Measurements from ENCODE around the gene CCDC85C. TPM values are rescaled to one million over a fixed set of nuclear protein-coding genes. Genes with fewer than 3 reads are reported as not detected.

The CCDC85C gene
- total and polyA plus RNA-seq, 4 donors: 8.4 to 34.5 (median 25.0) TPM

DNA sequence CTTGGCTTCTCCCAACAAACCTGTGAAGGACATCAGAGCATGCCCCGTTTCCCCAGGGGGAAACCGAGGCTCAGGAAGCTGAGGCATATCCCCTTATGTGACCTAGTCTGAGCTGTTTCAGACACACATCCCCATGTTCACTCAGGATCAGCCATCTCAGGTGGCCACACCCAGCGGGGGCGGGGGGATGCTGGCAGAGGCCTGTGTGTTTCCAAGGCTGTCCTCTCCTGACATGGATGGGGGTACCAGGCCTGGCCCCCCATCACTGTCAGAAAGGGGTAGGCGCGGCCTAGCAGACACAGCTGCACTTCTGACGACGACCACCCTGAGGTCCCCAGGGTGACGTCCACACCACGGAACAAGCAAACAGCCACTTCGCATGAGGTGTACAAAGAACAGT lies 22.1 kb downstream of the CCDC85C start:
- H3K27me3 ChIP-seq (ENCODE audit: control insufficient read depth, insufficient read depth, low read length): no peaks in the 10 kb centered on the region
- DNase-seq (ENCODE audit: low read depth in 4 of 6, low spot score in 6 of 6): no peak
- peaks cover 15% of the 10 kb centered on the region for H3K36me3 ChIP-seq (ENCODE audit: control insufficient read depth, insufficient read depth, low read length)
- no peak overlapping the region for H3K4me3 ChIP-seq (ENCODE audit: low read depth, low read length)
- H3K27ac ChIP-seq (ENCODE audit: low read depth, low read length): no peak overlapping the region
- WGBS (ENCODE audit: insufficient coverage): 81% methylated on average over 11 of the region's 11 CpGs
- no peaks in the 10 kb centered on the region for H3K9me3 ChIP-seq (ENCODE audit: control insufficient read depth, insufficient read depth, low read length)
- H3K4me1 ChIP-seq (ENCODE audit: control insufficient read depth, insufficient read depth, low read length): peaks cover 41% of the 10 kb centered on the region

DNA sequence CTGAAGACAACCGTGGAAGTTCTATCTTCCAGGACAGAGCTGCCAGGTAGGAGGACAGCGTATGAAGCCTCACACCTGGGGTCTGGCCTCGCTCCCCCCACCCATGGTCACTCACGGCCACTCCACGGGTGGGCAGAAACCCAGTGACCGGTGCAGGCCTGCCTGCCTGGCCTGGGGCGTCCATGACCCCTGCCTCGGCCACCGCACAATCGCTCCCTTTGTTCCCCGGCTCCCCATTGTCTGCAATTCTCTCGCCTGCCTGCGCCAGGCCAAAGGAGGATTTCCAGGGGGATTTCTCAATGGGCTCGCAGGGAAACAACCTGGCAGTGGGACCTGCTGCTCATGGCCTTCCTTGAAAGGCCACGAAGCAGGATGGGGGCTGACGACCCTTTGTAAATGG lies 22.6 kb downstream of the CCDC85C start:
- Histone ChIP-seq H3K4me3 (ENCODE audit: low read depth, low read length) (no peak overlapping the region), H3K9me3 (ENCODE audit: control insufficient read depth, insufficient read depth, low read length) (no peaks in the 10 kb centered on the region), H3K36me3 (ENCODE audit: control insufficient read depth, insufficient read depth, low read length) (peaks cover 12% of the 10 kb centered on the region), H3K27ac (ENCODE audit: low read depth, low read length) (no peak overlapping the region), H3K4me1 (ENCODE audit: control insufficient read depth, insufficient read depth, low read length) (peaks cover 47% of the 10 kb centered on the region), H3K27me3 (ENCODE audit: control insufficient read depth, insufficient read depth, low read length) (no peaks in the 10 kb centered on the region)
- DNase-seq (ENCODE audit: low read depth in 4 of 6, low spot score in 6 of 6): peak in 1 of 6 donors; percentile 56
- WGBS (ENCODE audit: insufficient coverage): 32% methylated on average over 16 of the region's 16 CpGs

DNA sequence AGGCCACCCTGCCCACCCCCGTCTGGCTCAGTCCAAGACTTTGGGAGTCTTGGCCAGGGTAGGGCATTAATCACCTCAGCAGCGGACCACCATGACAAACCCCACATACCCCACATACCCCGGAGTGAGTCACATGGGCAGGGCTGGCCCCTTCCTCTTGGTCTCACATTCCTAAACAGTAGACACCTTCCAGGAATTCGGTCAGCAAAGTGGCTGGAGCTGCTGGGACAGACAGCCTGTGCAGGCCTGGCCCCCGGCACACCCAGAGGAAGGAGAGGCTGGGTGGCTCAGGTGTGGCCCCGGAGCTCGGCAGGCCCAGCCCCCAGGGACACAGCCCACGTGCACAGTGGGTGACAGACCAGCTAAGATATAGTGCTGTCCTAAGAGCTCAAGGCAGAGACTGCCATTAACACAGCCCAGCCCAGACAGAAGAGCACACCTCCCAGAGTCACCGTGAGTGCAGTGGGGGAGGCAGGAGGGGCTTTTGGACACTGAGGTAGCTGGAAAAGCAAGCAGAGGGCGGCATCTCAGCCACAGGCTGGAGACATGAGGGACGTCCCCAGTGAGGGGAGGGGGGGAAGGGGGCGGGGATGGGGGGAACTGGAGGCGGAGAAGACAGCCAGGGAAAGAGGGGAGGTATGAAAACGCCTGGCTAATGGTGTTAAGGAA lies 24.0 kb downstream of the CCDC85C start:
- 51% methylated on average over 10 of the region's 14 CpGs for WGBS (ENCODE audit: insufficient coverage)
- H3K27ac ChIP-seq (ENCODE audit: low read depth, low read length): no peak overlapping the region
- peaks cover 56% of the 10 kb centered on the region for H3K4me1 ChIP-seq (ENCODE audit: control insufficient read depth, insufficient read depth, low read length)
- no peaks in the 10 kb centered on the region for H3K27me3 ChIP-seq (ENCODE audit: control insufficient read depth, insufficient read depth, low read length)
- no peak for DNase-seq (ENCODE audit: low read depth in 4 of 6, low spot score in 6 of 6)
- H3K4me3 ChIP-seq (ENCODE audit: low read depth, low read length): no peak overlapping the region
- H3K36me3 ChIP-seq (ENCODE audit: control insufficient read depth, insufficient read depth, low read length): peaks cover 14% of the 10 kb centered on the region
- H3K9me3 ChIP-seq (ENCODE audit: control insufficient read depth, insufficient read depth, low read length): no peaks in the 10 kb centered on the region

DNA sequence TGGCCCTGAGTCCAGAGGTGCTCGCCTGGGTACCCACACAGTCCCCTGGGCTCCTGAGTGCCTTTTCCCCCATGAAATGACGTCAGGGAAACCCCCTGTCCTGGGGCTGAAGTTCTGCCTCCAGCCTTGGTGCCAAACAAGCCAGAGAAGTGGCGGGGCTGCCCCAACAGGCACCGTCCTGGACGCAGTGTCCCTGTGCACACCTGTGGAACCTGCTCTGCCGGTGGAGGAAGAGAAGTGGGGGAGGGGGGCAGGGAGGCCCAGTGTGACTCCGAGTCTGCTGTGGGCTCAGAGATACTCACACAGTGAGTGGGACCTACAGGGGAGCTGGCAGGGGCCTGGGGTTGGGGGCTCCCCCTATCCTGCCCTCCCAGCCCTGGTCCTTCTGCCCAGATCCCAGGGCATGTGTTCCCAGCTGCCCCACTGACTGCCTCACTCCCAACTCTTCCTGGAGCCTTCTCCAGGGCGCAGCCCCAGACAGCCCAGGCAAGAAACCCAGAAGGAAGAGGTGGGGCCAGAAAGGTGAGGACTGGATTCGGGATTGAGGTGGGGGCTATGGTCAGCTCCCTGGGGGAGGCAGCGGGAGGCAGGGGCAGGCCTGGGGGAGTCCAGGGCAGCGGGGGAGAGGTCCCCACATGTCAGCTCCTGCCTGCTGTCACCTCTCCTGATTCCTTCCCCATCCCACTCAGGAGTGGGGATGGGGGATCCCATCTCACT lies 24.7 kb downstream of the CCDC85C start:
- H3K4me3 ChIP-seq (ENCODE audit: low read depth, low read length): no peak overlapping the region
- no peak for DNase-seq (ENCODE audit: low read depth in 4 of 6, low spot score in 6 of 6)
- peaks cover 16% of the 10 kb centered on the region for H3K36me3 ChIP-seq (ENCODE audit: control insufficient read depth, insufficient read depth, low read length)
- no peaks in the 10 kb centered on the region for H3K27me3 ChIP-seq (ENCODE audit: control insufficient read depth, insufficient read depth, low read length)
- WGBS (ENCODE audit: insufficient coverage): 80% methylated on average over 6 of the region's 11 CpGs
- H3K4me1 ChIP-seq (ENCODE audit: control insufficient read depth, insufficient read depth, low read length): peaks cover 63% of the 10 kb centered on the region
- no peak overlapping the region for H3K27ac ChIP-seq (ENCODE audit: low read depth, low read length)
- H3K9me3 ChIP-seq (ENCODE audit: control insufficient read depth, insufficient read depth, low read length): no peaks in the 10 kb centered on the region

DNA sequence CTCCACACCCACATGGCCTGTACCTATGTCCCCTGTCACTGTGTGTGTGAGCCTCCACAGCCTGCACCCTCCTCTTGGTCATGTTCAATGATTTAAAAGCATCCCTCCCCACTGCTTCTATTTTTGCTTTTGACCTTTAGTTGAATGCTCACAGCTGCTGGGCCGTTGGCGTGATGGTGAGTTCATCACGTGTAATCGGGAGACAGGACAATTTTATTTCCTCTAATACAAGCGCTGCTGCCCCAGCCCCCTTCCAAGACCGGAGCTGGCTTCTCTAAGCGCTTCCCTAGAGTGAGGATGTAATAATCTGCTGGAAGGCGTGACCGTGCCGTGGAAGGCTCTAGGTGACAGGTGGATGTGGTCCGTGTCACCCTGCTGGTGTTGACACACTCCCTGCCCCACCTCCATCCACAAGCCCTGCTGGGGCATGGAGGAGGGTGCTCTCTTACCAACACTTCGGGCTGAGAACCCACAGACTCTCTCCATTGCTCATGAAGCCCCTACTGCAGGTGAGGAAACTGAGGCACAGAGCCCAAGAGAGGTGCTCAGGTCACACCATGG lies 25.4 kb downstream of the CCDC85C start:
- Histone ChIP-seq H3K36me3 (ENCODE audit: control insufficient read depth, insufficient read depth, low read length) (peaks cover 16% of the 10 kb centered on the region), H3K27me3 (ENCODE audit: control insufficient read depth, insufficient read depth, low read length) (no peaks in the 10 kb centered on the region), H3K27ac (ENCODE audit: low read depth, low read length) (no peak overlapping the region), H3K4me1 (ENCODE audit: control insufficient read depth, insufficient read depth, low read length) (peaks cover 70% of the 10 kb centered on the region), H3K4me3 (ENCODE audit: low read depth, low read length) (no peak overlapping the region), H3K9me3 (ENCODE audit: control insufficient read depth, insufficient read depth, low read length) (no peaks in the 10 kb centered on the region)
- no peak for DNase-seq (ENCODE audit: low read depth in 4 of 6, low spot score in 6 of 6)
- 100% methylated on average over 1 of the region's 12 CpGs for WGBS (ENCODE audit: insufficient coverage)

DNA sequence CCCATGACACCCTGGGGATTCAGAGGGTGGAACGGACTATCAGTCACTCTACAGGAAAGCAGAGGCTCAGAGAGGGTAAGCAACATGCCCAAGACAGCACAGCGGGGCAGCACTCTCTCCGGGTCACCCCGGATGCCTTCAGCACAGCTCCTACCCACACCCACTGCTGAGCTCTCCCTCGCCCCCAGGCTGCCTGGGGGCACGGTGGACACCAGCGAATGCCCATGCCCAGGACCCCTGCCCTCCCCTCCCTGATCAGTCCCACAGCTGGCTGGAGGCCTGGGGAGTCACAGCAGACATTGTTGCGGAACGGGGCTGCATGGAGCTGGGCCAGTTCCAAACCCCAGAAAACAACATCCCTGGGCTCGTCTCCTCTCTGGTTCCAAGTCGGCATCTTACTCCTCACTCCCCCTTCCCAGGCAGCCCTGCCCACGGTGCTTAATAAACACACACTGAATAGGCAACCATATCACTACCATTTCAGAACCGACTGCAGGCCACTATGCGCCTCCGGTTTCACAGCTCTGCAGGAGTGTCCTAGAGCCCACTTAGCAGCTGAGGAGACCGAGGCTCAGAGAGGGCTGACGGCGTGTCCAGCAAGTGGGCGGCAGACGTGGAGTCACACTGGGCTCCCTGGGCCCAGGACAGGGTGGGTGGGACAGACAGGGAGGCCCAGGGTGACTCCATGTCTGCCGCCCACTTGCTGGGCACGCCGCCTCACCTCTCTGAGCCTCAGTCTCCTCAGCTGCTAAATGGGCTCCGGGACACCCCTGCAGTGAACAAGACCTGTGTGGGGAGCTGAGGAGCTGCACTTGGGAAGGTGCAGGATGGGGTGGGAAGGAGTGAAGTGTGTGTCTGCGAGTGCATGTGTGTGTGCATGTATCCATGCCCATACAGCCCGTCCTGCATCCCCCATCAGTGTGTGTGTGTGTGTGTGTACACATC lies 27.0 kb downstream of the CCDC85C start:
- Histone ChIP-seq H3K27ac (ENCODE audit: low read depth, low read length) (no peak overlapping the region), H3K4me3 (ENCODE audit: low read depth, low read length) (no peak overlapping the region), H3K36me3 (ENCODE audit: control insufficient read depth, insufficient read depth, low read length) (peaks cover 16% of the 10 kb centered on the region), H3K27me3 (ENCODE audit: control insufficient read depth, insufficient read depth, low read length) (no peaks in the 10 kb centered on the region), H3K9me3 (ENCODE audit: control insufficient read depth, insufficient read depth, low read length) (no peaks in the 10 kb centered on the region), H3K4me1 (ENCODE audit: control insufficient read depth, insufficient read depth, low read length) (peaks cover 85% of the 10 kb centered on the region)
- DNase-seq (ENCODE audit: low read depth in 4 of 6, low spot score in 6 of 6): no peak
- WGBS (ENCODE audit: insufficient coverage): 69% methylated on average over 22 of the region's 26 CpGs

DNA sequence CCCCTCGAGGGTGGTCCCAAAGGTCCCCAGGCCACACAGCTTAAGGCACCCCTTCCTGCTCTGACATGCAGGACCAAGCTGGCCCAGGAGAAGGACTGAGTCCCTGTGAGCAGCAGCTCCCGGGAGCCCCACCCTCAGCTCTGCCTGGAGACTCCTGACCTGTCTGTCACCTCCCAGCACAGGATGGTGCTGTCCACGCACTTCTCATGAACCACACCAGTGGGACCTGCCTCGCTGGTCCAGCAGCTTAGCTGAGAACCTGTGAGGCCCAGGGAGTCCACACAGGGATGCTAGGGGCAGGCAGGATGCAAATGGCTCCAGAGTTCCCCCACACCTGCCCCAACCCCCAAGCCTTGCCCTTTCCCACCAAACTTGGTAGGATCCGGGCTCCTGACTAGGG lies 27.7 kb downstream of the CCDC85C start:
- peaks cover 85% of the 10 kb centered on the region for H3K4me1 ChIP-seq (ENCODE audit: control insufficient read depth, insufficient read depth, low read length)
- H3K36me3 ChIP-seq (ENCODE audit: control insufficient read depth, insufficient read depth, low read length): peaks cover 14% of the 10 kb centered on the region
- no peak overlapping the region for H3K4me3 ChIP-seq (ENCODE audit: low read depth, low read length)
- no peaks in the 10 kb centered on the region for H3K27me3 ChIP-seq (ENCODE audit: control insufficient read depth, insufficient read depth, low read length)
- no peak for DNase-seq (ENCODE audit: low read depth in 4 of 6, low spot score in 6 of 6)
- H3K27ac ChIP-seq (ENCODE audit: low read depth, low read length): no peak overlapping the region
- 71% methylated on average over 5 of the region's 5 CpGs for WGBS (ENCODE audit: insufficient coverage)
- H3K9me3 ChIP-seq (ENCODE audit: control insufficient read depth, insufficient read depth, low read length): no peaks in the 10 kb centered on the region

DNA sequence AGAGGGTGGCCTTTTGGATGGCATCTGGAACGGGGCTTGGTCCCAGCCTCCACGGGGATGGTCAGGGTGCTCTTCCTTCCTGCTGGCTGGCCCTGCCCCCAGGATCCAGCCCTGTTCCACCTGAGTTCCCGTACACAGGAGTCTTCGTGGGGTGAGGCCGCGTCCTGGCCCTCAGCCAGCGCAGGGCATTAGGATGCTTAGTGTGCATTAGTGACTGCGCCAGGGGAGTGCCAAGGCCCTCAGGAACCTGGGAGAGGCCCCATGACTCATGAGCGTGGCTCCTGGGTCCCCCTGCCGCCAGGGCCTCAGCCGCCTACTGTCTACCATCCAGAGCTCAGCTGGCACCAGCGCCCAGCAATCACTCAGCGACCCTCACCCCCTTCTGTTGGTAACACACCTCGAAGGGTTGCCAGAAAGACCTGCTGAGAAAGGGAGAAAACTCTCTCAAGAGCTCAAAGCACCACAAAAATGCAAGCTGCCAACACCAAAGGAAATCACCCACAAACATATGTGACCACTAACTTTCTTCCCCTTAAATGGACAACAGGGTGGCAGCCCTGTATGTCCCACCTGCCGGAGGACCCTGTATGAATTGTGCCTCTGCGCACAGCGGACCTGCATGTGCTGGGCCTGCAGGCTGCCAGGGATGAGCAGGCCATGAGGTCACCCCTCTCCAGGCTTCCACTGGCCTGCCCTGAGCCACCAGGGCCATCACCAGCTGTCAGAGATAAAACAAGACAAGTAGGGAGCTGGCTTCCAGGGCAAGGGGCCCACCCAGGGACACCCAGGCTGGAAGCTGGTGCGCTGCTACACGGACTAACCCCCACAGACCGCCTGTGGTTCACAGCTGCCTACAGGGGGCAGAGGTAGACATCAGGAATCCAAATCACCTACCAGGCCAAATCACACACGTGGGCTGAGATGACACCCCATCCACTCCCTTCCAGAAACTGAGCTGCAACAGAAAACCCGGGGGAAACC lies 28.7 kb downstream of the CCDC85C start:
- H3K4me1 ChIP-seq (ENCODE audit: control insufficient read depth, insufficient read depth, low read length): peaks cover 87% of the 10 kb centered on the region
- H3K9me3 ChIP-seq (ENCODE audit: control insufficient read depth, insufficient read depth, low read length): no peaks in the 10 kb centered on the region
- no peak for DNase-seq (ENCODE audit: low read depth in 4 of 6, low spot score in 6 of 6)
- WGBS (ENCODE audit: insufficient coverage): 67% methylated on average over 22 of the region's 22 CpGs
- H3K4me3 ChIP-seq (ENCODE audit: low read depth, low read length): no peak overlapping the region
- no peaks in the 10 kb centered on the region for H3K27me3 ChIP-seq (ENCODE audit: control insufficient read depth, insufficient read depth, low read length)
- peak overlapping the region; percentile 57 for H3K27ac ChIP-seq (ENCODE audit: low read depth, low read length)
- H3K36me3 ChIP-seq (ENCODE audit: control insufficient read depth, insufficient read depth, low read length): peaks cover 14% of the 10 kb centered on the region
